ENCODE results near the gene CNTN1.

DNA sequence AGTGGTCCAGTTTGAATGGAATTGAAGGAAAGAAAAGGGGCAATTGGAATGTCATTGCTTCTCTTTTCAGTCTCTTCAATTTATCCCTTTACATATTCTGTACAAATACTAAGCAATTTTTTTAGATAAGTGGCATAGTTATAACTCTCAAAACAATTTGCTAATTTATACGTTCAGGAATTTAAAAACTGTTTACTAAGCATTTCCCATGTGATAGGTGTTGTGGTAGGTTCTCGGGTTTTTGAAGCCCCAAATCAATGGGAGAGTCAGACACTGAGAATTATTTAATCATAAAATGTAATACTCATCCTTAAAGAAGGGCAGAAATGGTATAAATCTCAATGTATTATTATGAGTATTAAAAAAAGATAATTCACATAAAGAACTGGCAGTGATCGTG, 197.1 kb downstream of the CNTN1 start:
- TF ChIP-seq, protein P1, sequence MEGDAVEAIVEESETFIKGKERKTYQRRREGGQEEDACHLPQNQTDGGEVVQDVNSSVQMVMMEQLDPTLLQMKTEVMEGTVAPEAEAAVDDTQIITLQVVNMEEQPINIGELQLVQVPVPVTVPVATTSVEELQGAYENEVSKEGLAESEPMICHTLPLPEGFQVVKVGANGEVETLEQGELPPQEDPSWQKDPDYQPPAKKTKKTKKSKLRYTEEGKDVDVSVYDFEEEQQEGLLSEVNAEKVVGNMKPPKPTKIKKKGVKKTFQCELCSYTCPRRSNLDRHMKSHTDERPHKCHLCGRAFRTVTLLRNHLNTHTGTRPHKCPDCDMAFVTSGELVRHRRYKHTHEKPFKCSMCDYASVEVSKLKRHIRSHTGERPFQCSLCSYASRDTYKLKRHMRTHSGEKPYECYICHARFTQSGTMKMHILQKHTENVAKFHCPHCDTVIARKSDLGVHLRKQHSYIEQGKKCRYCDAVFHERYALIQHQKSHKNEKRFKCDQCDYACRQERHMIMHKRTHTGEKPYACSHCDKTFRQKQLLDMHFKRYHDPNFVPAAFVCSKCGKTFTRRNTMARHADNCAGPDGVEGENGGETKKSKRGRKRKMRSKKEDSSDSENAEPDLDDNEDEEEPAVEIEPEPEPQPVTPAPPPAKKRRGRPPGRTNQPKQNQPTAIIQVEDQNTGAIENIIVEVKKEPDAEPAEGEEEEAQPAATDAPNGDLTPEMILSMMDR (IDR thresholded peaks at IDR 0.05): no peak
- TF ChIP-seq POLR2AphosphoS5 (IDR thresholded peaks at IDR 0.05) (no peak), POLR2A (IDR thresholded peaks at IDR 0.05) (no peak), EP300 (IDR thresholded peaks at IDR 0.05) (no peak)
